Anterior cingulate cortex (tissue), 58 donors: ENCODE results near the gene SHKBP1.
"Not testable (repeated sequence)": the region's sequence is repeated elsewhere in the genome, so short reads cannot be mapped to it uniquely, and the experiment has no call there.

Experiments
- DNase-seq, 58 donors: peaks; one replicate each; lab custom pipeline; 2025; lab: John Stamatoyannopoulos, UW

The SHKBP1 gene

GRCh38 chr19:40581531-40581930 lies 4.9 kb downstream of the SHKBP1 start:
- no peak for DNase-seq

GRCh38 chr19:40582467-40582866 lies 5.8 kb downstream of the SHKBP1 start:
- no peak for DNase-seq

DNA sequence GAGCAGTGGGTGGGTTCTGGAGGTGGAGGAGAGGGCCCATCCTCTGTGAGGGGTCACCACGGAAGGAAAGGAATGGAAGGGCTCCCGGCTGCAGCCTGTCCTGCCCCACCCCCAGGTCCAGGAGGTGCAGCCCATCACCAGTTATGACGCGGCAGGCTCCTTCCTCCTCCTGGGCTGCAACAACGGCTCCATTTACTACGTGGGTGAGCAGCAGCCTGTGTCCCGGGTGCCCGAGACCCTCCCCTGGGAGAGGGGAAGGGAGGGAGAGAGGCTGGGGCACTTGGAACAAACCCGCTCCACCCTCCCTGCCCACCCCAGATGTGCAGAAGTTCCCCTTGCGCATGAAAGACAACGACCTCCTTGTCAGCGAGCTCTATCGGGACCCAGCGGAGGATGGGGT lies 6.6 kb downstream of the SHKBP1 start:
- DNase-seq: peak in 2 of 58 donors; percentile 29 to 37

DNA sequence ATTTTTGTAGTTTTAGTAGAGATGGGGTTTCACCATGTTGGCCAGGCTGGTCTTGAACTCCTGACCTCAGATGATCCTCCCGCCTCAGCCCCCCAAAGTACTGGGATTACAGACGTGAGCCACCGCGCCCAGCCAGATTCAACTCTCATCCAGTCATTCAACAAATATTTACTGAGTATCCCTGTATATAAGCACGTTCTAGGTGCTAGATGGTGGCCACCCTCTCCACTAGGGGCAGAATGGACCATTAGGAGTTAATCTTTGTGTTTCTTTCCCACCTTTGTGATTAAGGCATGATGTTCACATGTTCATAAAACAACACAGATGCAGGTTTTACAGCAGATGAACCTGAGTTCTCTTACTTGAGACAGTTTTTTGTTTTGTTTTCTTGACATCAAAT lies 7.3 kb downstream of the SHKBP1 start:
- no peak for DNase-seq

DNA sequence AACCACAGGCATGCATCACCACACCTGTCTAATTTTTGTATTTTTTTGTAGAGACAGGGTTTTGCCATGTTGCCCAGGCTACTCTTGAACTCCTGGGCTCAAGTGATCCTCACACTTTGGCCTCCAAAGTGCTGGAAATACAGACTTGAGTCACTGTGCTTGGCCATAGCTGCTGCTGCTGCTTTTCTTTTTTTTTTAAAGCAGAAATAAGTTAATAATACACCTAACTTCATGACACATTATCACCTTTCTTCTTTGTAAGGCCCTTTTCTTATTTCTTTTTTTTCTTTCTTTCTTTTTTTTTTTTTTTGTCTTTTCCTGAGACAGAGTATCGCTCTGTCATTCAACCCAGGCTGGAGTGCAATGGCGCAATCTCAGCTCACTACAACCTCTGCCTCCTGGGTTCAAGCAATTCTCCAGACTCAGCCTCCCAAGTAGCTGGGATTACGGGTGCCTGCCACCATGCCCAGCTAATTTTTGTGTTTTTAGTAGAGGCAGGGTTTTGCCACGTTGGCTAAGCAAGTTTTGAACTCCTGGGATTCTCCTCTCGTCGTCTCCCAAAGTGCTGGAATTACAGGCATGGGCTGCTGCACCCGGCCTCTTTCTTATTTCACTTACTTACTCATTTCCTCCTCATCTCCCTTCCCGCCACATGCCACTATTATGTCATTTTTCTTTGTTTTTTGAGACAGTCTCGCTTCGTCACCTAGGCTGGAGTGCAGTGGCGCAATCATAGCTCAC lies 8.7 kb downstream of the SHKBP1 start:
- no peak for DNase-seq

DNA sequence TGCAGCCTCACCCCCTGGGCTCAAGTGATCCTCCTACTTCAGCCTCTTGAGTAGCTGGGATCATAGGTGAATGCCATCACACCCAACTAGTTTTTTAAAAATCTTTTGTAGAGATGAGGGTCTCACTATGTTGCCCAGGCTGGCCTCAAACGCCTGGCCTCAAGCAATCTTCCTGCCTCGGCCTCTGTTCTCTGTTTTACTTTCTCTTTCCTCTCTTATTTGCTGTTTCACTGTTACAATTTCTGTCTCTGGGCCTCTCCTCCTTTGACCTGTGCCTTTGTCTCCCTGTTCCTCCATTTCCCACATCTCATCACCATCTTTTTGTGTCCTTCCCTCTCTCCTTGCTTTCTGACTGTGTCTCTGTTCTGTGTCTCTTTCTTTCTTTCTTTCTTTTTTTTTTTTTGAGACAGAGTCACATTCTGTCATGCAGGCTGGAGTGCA lies 9.3 kb downstream of the SHKBP1 start:
- DNase-seq: no peak

GRCh38 chr19:40586611-40587010 lies 9.9 kb downstream of the SHKBP1 start:
- DNase-seq: no peak

- DNase-seq: no peak
Observed at GRCh38 chr19:40588110-40588854, 11.6 kb downstream of the SHKBP1 start.

DNA sequence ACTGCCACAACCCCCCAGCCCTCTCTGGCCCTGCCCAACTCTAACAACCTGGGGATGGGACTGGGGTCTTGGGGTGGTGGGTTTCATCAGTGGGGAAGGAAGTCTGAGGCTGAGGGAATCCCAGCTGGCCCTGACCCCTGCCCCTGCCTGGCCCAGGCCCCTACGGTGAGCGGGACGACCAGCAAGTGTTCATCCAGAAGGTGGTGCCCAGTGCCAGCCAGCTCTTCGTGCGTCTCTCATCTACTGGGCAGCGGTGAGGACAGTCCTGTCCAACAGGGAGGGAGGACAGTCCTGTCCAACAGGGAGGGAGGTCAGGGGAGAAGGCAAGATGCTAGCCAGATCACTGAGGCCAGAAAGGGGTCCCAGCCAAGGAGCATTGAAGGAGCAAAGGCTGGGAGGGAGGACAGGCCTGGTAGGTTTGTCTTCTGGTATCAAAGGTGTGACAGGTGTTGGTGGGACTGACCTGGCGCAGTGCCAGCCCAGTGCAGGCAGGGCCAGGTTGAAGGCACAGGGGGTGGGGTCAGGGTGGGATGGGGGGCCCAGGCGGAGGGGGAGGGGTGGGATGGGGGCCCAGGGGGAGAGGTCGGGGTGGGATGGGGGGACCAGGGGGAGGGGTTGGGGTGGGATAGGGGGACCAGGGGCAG lies 12.4 kb downstream of the SHKBP1 start:
- no peak for DNase-seq

DNA sequence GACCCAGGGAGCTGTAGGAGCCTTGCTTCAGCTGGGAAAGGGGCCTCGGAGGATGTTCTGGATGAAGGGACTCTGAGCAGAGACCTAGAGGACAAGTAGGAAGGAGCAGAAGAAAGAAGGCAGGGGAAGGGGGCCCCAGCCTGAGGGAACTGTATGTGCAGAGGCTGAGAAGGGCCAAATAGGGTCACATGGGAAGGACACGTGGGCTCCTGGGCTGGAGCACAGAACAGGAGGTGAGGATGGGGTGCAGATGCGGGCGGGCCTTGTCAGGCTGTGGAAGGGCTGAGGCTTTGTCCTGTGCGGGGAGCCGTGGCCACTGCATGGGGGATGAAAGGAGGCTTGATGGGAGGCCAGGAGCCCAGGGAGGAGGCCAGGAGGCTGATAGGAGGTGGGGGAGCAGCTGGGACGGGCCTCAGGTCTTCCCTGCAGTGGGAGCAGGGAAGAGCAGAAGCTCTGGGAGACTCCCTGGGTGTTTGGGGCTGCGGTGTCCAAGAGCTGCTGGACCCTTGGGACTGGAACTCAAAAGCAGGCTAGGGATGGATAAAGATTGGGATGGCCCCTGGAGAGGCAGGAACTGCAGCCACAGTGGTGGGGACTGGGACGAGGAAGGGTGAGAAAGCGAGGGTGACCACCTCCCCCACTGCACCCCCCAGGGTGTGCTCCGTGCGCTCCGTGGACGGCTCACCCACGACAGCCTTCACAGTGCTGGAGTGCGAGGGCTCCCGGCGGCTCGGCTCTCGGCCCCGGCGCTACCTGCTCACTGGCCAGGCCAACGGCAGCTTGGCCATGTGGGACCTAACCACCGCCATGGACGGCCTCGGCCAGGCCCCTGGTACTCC lies 13.1 kb downstream of the SHKBP1 start:
- no peak for DNase-seq

DNA sequence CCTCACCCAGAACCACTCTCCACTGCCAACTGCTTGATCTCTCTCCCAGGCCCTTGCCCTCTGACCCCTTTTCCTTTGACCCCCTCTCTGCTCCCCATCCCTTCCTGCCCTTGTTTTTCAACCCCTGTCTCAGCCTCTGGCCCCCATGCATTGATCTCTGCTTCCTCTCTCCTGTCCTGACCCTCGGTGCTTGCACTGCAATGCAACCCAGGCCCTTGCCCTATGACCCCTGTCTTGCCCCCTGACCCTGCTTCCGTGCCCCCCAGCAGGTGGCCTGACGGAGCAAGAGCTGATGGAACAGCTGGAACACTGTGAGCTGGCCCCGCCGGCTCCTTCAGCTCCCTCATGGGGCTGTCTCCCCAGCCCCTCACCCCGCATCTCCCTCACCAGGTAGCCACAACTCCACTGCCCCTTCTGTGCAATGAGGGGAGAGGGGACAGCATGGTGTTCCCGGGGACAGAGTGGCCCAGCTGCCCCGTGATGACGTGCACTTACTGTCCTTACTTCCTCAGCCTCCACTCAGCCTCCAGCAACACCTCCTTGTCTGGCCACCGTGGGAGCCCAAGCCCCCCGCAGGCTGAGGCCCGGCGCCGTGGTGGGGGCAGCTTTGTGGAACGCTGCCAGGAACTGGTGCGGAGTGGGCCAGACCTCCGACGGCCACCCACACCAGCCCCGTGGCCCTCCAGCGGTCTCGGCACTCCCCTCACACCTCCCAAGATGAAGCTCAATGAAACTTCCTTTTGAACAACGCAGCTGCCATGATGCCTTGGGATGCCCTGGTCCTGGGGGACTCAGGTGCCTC lies 14.0 kb downstream of the SHKBP1 start:
- no peak for DNase-seq

- not testable (repeated sequence) for DNase-seq
Observed at GRCh38 chr19:40591724-40592123, 15.1 kb downstream of the SHKBP1 start.

- peak in 11 of 58 donors; percentile 10 to 75 (median 30) for DNase-seq
Observed at GRCh38 chr19:40592170-40592569, 15.5 kb downstream of the SHKBP1 start.

DNA sequence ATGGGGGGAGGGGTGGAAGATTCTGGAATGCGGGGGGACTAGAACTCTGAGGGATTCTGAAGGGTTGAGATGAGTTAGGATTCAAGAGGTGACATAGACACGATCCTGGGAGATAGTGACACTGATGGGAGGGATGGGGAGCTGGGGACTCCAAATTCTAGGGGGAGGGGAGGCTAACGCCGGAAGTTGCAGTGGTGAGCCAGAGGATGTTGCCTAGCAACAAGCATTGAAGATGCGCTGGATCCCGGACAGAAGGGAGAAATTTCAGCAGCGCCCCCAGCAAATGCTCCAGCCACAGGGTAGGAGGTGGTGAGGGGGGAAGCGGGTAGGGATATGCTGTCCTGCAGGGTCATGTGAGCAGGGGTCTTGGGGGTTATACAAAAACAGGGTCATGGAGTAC lies 17.6 kb downstream of the SHKBP1 start:
- peak in 29 of 58 donors; percentile 15 to 73 (median 39) for DNase-seq

- DNase-seq: peak in 23 of 58 donors; percentile 21 to 73 (median 51)
Observed at GRCh38 chr19:40594657-40595091, 18.0 kb downstream of the SHKBP1 start.

DNA sequence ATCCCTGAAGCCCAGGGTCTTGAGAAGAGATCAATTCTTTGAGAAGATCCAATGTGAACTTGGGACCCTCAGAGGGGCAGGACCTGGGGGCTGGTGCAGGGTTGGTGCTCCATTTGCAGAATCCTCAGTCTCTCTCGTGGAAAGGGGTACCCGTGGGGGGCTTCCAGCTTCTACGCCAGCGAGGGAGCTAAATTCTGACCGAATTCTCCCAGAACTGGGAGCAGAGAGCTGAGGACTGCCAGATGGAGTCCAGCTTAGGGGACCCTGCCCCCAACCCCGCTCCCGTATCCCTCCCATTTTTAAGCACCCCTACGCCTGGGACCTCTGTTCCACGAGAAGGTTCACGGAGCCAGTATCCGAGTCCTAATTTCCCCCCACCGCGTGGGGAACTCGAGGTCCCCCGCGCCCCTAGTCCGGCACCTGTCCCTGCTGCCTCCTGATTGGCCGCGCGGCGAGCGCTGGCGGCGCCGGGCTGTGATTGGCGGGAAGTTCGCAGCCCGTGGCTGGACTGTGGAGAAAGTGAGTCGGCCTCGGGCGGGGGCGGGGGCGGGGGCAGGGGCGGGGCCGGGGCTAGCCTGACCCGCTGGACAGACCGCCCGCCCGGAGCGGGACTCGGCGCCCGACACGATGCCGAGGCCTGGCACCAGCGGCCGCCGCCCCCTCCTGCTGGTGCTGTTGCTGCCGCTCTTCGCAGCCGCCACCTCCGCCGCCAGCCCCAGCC lies 20.1 kb downstream of the SHKBP1 start:
- peak in 14 of 58 donors; percentile 1 to 66 (median 22) for DNase-seq

GRCh38 chr19:40597329-40597838 lies 20.7 kb downstream of the SHKBP1 start:
- DNase-seq: no peak

DNA sequence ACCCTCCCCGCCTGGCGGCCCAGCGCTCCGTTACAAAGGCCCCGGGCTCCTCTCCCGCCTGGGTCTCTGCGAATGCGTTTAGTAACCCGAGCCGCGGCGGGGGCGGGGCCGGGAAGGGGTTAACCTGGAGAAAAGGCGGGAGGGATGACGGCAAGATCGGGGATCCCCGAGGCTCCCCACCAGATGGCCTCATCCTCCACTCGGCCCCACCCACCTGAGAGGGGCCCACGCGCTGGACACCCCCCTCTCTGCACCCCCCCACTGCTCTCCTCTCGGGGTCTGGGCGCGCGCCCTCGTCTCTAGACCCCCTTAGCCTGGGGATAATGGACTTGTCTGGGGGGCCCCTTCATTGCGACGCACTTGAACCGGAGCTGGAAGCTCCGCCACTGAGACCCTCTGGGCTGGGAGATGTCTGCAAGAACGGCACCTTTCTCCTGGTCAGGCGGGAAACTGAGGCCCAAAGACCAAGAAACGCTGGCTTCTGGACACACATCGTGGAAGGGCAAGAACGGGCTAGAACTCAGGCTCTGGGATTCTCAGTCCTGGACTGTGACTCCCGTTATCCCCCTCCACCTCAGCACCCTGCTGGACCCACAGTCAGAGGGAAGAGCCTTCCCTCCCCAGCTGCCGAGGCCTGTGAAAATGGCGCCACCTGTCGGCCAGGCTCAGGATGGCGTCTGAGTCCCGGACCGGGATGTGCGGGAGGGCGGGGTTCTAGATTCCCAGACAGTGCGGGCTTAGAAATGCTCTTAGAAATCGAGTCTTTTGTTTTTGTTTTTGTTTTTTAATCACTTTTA lies 21.6 kb downstream of the SHKBP1 start:
- DNase-seq: peak in 57 of 58 donors; percentile 14 to 91 (median 68)
